ENCODE measurements around the gene ENGASE.
A peak's percentile ranks its signal among the peaks of the same experiment; 100 is the strongest.

DNA sequence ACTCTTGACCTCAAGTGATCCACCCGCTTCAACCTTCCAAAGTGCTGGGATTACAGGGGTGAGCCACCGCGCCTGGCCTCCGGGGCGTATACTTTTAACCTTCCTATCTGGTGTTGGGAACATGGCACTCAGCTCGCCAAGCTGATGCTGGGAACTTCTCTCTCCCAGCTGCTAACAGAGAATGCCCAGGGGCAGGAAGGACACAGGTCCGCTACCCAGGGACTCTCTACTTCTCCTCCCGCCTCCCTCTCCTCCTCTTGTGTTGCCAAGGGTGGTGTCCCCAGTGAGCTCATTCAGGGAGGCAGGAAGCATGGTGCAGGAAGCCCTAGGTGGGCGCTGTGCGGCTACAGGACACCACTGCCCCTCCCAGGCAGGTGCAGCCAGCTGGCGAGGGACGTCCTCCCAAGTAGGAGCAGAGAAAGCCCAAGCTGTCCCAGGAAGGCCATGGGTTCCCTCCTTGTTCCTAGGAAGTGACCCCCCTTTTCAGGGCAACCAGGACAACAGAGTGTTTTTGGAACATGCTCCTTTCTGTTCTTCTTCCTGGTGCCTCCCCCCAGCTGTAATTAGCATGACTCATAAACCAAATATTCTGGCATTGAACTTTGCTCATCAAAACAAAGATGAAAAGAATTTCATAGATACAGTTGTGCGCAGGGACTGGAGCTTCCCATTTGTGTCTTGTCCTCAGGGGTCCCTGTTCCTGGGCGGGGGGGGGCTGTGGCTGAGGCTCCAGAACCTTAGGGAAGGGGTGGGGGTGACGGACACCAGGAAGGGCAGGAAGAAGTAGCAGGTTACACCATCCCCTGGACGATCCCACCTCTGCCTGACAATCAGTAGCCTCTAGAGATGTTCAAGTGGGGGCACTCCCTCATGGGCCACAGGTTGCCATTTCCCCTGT is 48.0 kb upstream of the ENGASE start:
- TF ChIP-seq, protein P1, sequence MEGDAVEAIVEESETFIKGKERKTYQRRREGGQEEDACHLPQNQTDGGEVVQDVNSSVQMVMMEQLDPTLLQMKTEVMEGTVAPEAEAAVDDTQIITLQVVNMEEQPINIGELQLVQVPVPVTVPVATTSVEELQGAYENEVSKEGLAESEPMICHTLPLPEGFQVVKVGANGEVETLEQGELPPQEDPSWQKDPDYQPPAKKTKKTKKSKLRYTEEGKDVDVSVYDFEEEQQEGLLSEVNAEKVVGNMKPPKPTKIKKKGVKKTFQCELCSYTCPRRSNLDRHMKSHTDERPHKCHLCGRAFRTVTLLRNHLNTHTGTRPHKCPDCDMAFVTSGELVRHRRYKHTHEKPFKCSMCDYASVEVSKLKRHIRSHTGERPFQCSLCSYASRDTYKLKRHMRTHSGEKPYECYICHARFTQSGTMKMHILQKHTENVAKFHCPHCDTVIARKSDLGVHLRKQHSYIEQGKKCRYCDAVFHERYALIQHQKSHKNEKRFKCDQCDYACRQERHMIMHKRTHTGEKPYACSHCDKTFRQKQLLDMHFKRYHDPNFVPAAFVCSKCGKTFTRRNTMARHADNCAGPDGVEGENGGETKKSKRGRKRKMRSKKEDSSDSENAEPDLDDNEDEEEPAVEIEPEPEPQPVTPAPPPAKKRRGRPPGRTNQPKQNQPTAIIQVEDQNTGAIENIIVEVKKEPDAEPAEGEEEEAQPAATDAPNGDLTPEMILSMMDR (IDR thresholded peaks at IDR 0.05) = no peak
- TF ChIP-seq POLR2A (IDR thresholded peaks at IDR 0.05) (no peak), POLR2AphosphoS5 (IDR thresholded peaks at IDR 0.05) (peak; percentile 49 to 73 (median 65))
